HG03342 (cell line): ENCODE results near the gene PI16.
"Not testable (repeated sequence)": the region's sequence is repeated elsewhere in the genome, so short reads cannot be mapped to it uniquely, and the experiment has no call there.

ENCODE experiments used
- ATAC-seq: cut with Tn5 transposase; IDR thresholded peaks from one replicate; pipeline ENCODE4 v1.9.1; 2021; ENCODE audit warnings: mild to moderate bottlenecking, moderate library complexity; ENCODE audit not compliant: unreplicated experiment

Gene PI16

GRCh38 chr6:36928547-36928918 lies 26.0 kb upstream of the PI16 start:
- ATAC-seq, result no peak

GRCh38 chr6:36929152-36929551 lies 25.4 kb upstream of the PI16 start:
- ATAC-seq, result no peak

- no peak for ATAC-seq
Measured at GRCh38 chr6:36929607-36930006, 24.9 kb upstream of the PI16 start.

DNA sequence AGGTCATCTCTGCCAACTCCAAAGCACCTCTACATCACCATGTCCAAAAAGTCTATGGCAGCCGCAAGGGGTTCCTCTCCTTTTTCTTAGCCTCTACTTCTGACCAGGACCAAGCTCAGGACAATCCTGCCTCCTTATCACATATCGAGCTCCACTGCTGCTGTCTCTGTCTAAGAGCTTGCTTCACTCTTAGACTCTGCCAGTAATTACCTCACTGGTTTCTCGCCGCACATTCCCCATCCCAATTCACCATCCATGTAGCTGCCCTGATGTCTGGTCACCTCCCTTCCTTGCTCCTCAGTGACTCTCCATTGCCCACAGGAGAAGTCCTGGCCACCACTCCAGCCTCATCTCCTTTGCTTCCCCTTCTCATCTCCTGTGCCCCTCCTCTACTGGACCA lies 24.1 kb upstream of the PI16 start:
- no peak for ATAC-seq

DNA sequence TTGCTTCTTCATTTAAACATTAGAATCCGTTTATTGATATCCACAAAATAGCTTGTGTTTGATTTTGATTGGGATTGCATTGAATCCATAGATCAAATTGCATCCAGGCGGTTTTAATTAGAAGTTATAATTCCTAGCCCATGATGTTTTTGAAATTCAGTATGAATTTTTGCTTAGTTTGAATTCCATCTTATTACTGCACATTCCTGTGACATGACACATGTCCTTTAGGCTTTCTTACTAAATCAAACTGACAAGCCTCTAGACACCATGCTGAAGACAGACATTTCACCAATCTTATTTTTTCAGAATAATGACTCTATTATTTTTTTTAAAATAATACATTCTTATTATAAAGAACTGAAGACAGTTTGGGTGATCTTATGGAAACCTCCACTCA lies 21.4 kb upstream of the PI16 start:
- no peak for ATAC-seq

DNA sequence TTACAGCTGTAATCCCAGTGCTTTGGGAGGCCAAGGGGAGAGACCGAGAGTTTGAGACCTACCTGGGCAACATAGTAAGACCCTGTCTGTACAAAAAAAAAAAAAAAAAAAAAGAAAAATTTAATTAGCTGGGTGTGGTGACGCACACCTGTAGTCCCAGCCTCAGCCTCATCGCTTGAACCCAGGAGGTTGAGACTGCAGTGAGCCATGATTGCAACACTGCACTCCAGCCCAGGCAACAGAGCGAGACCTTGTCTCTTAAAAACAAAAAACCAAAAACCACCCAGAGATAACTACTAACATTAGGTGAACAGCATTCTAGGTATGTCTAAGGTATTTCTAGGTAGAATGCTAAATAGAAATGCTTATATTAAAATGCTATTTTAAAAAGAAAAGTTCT lies 21.0 kb upstream of the PI16 start:
- no peak for ATAC-seq

- ATAC-seq, result no peak
Measured at GRCh38 chr6:36934901-36935300, 19.6 kb upstream of the PI16 start.

GRCh38 chr6:36936824-36937223 lies 17.7 kb upstream of the PI16 start:
- no peak for ATAC-seq

- ATAC-seq, result no peak
Measured at GRCh38 chr6:36937896-36938295, 16.6 kb upstream of the PI16 start.

- ATAC-seq, result no peak
Measured at GRCh38 chr6:36938536-36938935, 16.0 kb upstream of the PI16 start.

DNA sequence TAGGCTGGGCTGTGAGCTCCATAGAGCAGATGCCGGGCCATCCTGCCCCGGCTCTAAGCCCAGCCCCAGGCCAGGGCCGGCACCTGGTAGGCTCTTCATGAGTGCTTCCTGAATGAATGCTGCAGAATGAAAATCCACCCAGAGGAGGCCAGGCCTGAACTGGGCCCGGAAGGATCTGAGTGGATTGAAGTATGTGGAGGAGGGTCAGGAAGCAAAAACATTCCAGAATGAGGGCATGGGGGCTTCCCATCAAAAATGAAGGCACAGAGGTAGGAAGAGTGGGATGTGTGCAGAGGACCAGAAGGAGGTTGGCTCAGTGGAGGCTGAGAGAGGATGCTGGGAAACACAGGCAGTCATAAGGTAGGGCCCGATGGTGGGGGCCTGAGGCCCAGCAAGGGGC lies 15.5 kb upstream of the PI16 start:
- not testable (repeated sequence) for ATAC-seq

GRCh38 chr6:36940027-36940426 lies 14.5 kb upstream of the PI16 start:
- ATAC-seq, result no peak

GRCh38 chr6:36941561-36941960 lies 13.0 kb upstream of the PI16 start:
- not testable (repeated sequence) for ATAC-seq

DNA sequence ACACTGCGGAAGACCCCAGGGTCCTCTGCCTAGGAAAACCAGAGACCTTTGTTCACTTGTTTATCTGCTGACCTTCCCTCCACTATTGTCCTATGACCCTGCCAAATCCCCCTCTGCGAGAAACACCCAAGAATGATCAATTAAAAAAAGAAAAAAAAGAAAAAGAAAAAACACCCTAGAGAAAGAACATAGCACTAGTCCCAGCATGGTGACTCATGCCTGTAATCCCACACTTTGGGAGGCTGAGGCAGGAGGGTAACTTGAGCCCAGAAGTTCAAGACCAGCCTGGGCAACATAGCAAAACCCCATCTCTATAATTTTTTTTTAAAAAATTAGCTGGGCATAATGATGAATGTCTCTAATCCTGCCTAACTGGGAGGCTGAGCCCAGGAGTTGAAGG lies 12.2 kb upstream of the PI16 start:
- ATAC-seq, result not testable (repeated sequence)

GRCh38 chr6:36944650-36945049 lies 9.9 kb upstream of the PI16 start:
- ATAC-seq, result no peak

DNA sequence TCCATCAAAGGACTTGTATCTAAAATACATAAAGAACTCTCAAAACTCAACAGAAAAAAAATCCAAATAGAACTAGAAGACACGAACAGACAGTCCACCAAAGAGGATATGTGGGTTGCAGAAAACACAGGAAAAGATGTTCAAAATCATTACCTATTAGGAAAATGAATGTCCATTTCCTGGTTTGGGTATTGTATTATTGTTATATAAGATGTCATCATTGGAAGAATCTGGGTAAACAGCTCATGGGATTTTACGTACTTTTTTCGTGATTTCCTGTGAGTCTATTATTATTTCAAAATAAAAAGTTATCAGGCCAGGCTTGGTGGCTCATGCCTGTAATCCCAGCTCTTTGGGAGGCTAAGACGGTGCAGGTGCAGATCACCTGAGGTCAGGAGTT lies 9.2 kb upstream of the PI16 start:
- no peak for ATAC-seq

DNA sequence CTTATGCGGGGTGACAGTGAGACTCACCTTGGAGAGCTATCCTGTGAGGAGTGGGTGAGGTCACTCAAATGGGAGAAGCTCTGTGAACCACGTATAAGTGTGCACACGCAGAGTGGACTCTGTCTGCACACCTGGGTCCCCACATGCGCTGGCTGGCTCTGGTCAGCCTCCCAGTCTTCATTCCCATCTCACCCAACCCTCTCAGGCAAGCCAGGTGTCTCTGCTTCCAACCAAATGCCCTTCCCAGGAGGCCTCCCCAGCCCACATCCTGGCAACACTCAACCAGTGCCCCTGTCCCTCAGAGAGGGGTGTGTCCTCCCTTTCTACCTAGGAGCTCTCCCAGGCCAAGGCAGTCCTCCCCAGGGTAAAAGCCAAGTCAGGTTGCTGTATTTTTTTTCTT lies 8.0 kb upstream of the PI16 start:
- ATAC-seq, result no peak

GRCh38 chr6:36947570-36948351 lies 6.8 kb upstream of the PI16 start:
- ATAC-seq, result no peak

DNA sequence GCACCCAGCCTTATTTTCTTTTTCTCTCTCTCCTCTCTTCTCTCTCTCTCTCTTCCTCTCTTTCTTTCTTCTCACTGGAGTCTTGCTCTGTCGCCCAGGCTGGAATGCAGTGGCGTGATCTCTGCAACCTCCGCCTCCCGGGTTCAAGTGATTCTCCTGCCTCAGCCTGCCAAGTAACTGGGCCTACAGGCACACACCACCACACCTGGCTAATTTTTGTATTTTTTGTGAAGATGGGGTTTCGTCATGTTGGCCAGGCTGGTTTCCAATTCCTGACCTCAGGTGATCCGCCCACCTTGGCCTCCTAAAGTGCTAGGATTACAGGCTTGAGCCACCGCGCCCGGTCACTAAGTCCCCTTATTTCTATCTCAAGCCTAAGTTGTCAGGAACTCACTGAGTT lies 5.5 kb upstream of the PI16 start:
- not testable (repeated sequence) for ATAC-seq

GRCh38 chr6:36949636-36950035 lies 4.9 kb upstream of the PI16 start:
- no peak for ATAC-seq

- ATAC-seq, result no peak
Measured at GRCh38 chr6:36953931-36954261, 642 bp upstream of the PI16 start.

- ATAC-seq, result no peak
Measured at GRCh38 chr6:36955136-36955535, 598 bp downstream of the PI16 start.

- no peak for ATAC-seq
Measured at GRCh38 chr6:36955671-36956445, 1.3 kb downstream of the PI16 start.
